Skeletal muscle satellite cell (primary cell): ENCODE data around the gene ADTRP.

Experiments used
- H3K27me3 ChIP-seq: 2 replicates; pipeline ENCODE4 v1.7.0; 2013; ENCODE audit warnings: low read length; ENCODE audit not compliant: control insufficient read depth, insufficient read depth
- H3K36me3 ChIP-seq: 2 replicates; pipeline ENCODE4 v1.7.0; 2013; ENCODE audit warnings: mild to moderate bottlenecking, control low read depth, low read length; ENCODE audit not compliant: insufficient read depth
- H3K4me1 ChIP-seq: 2 replicates; pipeline ENCODE4 v1.7.0; 2013; ENCODE audit warnings: low read length; ENCODE audit not compliant: control insufficient read depth, insufficient read depth
- H3K4me2 ChIP-seq: 2 replicates; pipeline ENCODE4 v1.7.0; 2013; ENCODE audit warnings: mild to moderate bottlenecking, low read length
- H3K4me3 ChIP-seq: 2 replicates; pipeline ENCODE4 v1.7.0; 2013; ENCODE audit warnings: low read length
- H3K9ac ChIP-seq: 2 replicates; pipeline ENCODE4 v1.7.0; 2013; ENCODE audit warnings: mild to moderate bottlenecking, low read depth, low read length, moderate library complexity
- H3K9me3 ChIP-seq: replicated peaks from 2 replicates; pipeline ENCODE4 v1.7.0; 2013; ENCODE audit warnings: mild to moderate bottlenecking, control low read depth, low read length

ADTRP gene

GRCh38 chr6:11714116-11714797 lies 64.3 kb downstream of the ADTRP start:
- no peaks in the 10 kb centered on the region for H3K27me3 ChIP-seq
- H3K4me2 ChIP-seq, result no peak overlapping the region
- no peak overlapping the region for H3K4me3 ChIP-seq
- peaks cover 7% of the 10 kb centered on the region for H3K4me1 ChIP-seq
- no peaks in the 10 kb centered on the region for H3K9me3 ChIP-seq
- H3K36me3 ChIP-seq, result no peaks in the 10 kb centered on the region
- no peak overlapping the region for H3K9ac ChIP-seq

GRCh38 chr6:11712760-11713159 lies 65.8 kb downstream of the ADTRP start:
- H3K4me2 ChIP-seq, result no peak overlapping the region
- H3K36me3 ChIP-seq, result no peaks in the 10 kb centered on the region
- no peaks in the 10 kb centered on the region for H3K27me3 ChIP-seq
- H3K4me1 ChIP-seq, result peaks cover 7% of the 10 kb centered on the region
- H3K4me3 ChIP-seq, result no peak overlapping the region
- H3K9me3 ChIP-seq, result no peaks in the 10 kb centered on the region
- H3K9ac ChIP-seq, result no peak overlapping the region

- H3K4me1 ChIP-seq, result peaks cover 7% of the 10 kb centered on the region
- H3K4me2 ChIP-seq, result no peak overlapping the region
- H3K9ac ChIP-seq, result no peak overlapping the region
- H3K27me3 ChIP-seq, result no peaks in the 10 kb centered on the region
- H3K36me3 ChIP-seq, result no peaks in the 10 kb centered on the region
- H3K4me3 ChIP-seq, result no peak overlapping the region
- H3K9me3 ChIP-seq, result no peaks in the 10 kb centered on the region
These were observed 66.5 kb downstream of the ADTRP start for GRCh38 chr6:11711984-11712711.

- H3K4me1 ChIP-seq, result peaks cover 7% of the 10 kb centered on the region
- no peaks in the 10 kb centered on the region for H3K9me3 ChIP-seq
- H3K27me3 ChIP-seq, result no peaks in the 10 kb centered on the region
- peak overlapping the region; percentile 9 for H3K4me2 ChIP-seq
- no peak overlapping the region for H3K9ac ChIP-seq
- H3K4me3 ChIP-seq, result no peak overlapping the region
- H3K36me3 ChIP-seq, result no peaks in the 10 kb centered on the region
These were observed 67.3 kb downstream of the ADTRP start for GRCh38 chr6:11711003-11711983.

GRCh38 chr6:11710311-11710761 lies 68.3 kb downstream of the ADTRP start:
- Histone ChIP-seq H3K4me2 (no peak overlapping the region), H3K4me1 (peaks cover 7% of the 10 kb centered on the region), H3K9me3 (no peaks in the 10 kb centered on the region), H3K9ac (no peak overlapping the region), H3K27me3 (no peaks in the 10 kb centered on the region), H3K36me3 (no peaks in the 10 kb centered on the region), H3K4me3 (no peak overlapping the region)

GRCh38 chr6:11706171-11706570 lies 72.4 kb downstream of the ADTRP start:
- Histone ChIP-seq H3K4me3 (no peak overlapping the region), H3K9me3 (no peaks in the 10 kb centered on the region), H3K9ac (no peak overlapping the region), H3K27me3 (no peaks in the 10 kb centered on the region), H3K4me2 (no peak overlapping the region), H3K36me3 (no peaks in the 10 kb centered on the region), H3K4me1 (peaks cover 13% of the 10 kb centered on the region)

- H3K9ac ChIP-seq, result no peak overlapping the region
- no peaks in the 10 kb centered on the region for H3K27me3 ChIP-seq
- H3K4me1 ChIP-seq, result peaks cover 13% of the 10 kb centered on the region
- H3K36me3 ChIP-seq, result no peaks in the 10 kb centered on the region
- H3K4me2 ChIP-seq, result no peak overlapping the region
- H3K9me3 ChIP-seq, result no peaks in the 10 kb centered on the region
- no peak overlapping the region for H3K4me3 ChIP-seq
These were observed 73.1 kb downstream of the ADTRP start for GRCh38 chr6:11705483-11705882.

GRCh38 chr6:11705069-11705468 lies 73.5 kb downstream of the ADTRP start:
- Histone ChIP-seq H3K36me3 (no peaks in the 10 kb centered on the region), H3K9ac (no peak overlapping the region)

GRCh38 chr6:11703725-11704124 lies 74.9 kb downstream of the ADTRP start:
- peaks cover 13% of the 10 kb centered on the region for H3K4me1 ChIP-seq
- H3K4me2 ChIP-seq, result no peak overlapping the region
- H3K9me3 ChIP-seq, result no peaks in the 10 kb centered on the region
- H3K27me3 ChIP-seq, result no peaks in the 10 kb centered on the region
- no peak overlapping the region for H3K4me3 ChIP-seq
- no peaks in the 10 kb centered on the region for H3K36me3 ChIP-seq
- no peak overlapping the region for H3K9ac ChIP-seq

More at GRCh38 chr6:11705069-11705468, 73.5 kb downstream of the ADTRP start:
- peaks cover 13% of the 10 kb centered on the region for H3K4me1 ChIP-seq
- no peak overlapping the region for H3K4me3 ChIP-seq
- H3K27me3 ChIP-seq, result no peaks in the 10 kb centered on the region
- H3K9me3 ChIP-seq, result no peaks in the 10 kb centered on the region
- H3K4me2 ChIP-seq, result no peak overlapping the region

- Histone ChIP-seq H3K4me2 (no peak overlapping the region), H3K36me3 (no peaks in the 10 kb centered on the region), H3K4me3 (no peak overlapping the region), H3K9me3 (no peaks in the 10 kb centered on the region), H3K4me1 (peaks cover 13% of the 10 kb centered on the region), H3K9ac (no peak overlapping the region), H3K27me3 (no peaks in the 10 kb centered on the region)
These were observed 76.0 kb downstream of the ADTRP start for GRCh38 chr6:11702500-11703130.

- H3K9me3 ChIP-seq, result no peaks in the 10 kb centered on the region
- no peaks in the 10 kb centered on the region for H3K36me3 ChIP-seq
- no peak overlapping the region for H3K9ac ChIP-seq
- no peak overlapping the region for H3K4me3 ChIP-seq
- H3K4me2 ChIP-seq, result no peak overlapping the region
- no peaks in the 10 kb centered on the region for H3K27me3 ChIP-seq
- H3K4me1 ChIP-seq, result peaks cover 13% of the 10 kb centered on the region
These were observed 76.5 kb downstream of the ADTRP start for GRCh38 chr6:11702089-11702488.
